HG02970 (cell line): ENCODE data around the gene KLHL34.

ENCODE experiments used
- ATAC-seq: cut with Tn5 transposase; IDR thresholded peaks from one replicate; pipeline ENCODE4 v1.9.1; 2021; ENCODE audit warnings: mild to moderate bottlenecking, moderate library complexity, moderate number of reproducible peaks; ENCODE audit not compliant: unreplicated experiment, low FRiP score

Gene KLHL34

GRCh38 chrX:21658152-21658737, at the start of gene KLHL34:
Gene KLHL34 (minus strand): TSS chrX:21658330. CDS start chrX:21657788, 542 bp downstream.
- ATAC-seq: no peak

- no peak for ATAC-seq
Observed at GRCh38 chrX:21705225-21705624, 47.1 kb upstream of the KLHL34 start.

- ATAC-seq: no peak
Observed at GRCh38 chrX:21702725-21703124, 44.6 kb upstream of the KLHL34 start.

- no peak for ATAC-seq
Observed at GRCh38 chrX:21700967-21701366, 42.8 kb upstream of the KLHL34 start.

- ATAC-seq: no peak
Observed at GRCh38 chrX:21700275-21700674, 42.1 kb upstream of the KLHL34 start.

- no peak for ATAC-seq
Observed at GRCh38 chrX:21699136-21699535, 41.0 kb upstream of the KLHL34 start.

- ATAC-seq: no peak
Observed at GRCh38 chrX:21698272-21698671, 40.1 kb upstream of the KLHL34 start.

- no peak for ATAC-seq
Observed at GRCh38 chrX:21691512-21692018, 33.4 kb upstream of the KLHL34 start.

- ATAC-seq: no peak
Observed at GRCh38 chrX:21683941-21684340, 25.8 kb upstream of the KLHL34 start.

- no peak for ATAC-seq
Observed at GRCh38 chrX:21678048-21678612, 20.0 kb upstream of the KLHL34 start.

GRCh38 chrX:21675931-21676330, 17.8 kb upstream of the KLHL34 start:
- no peak for ATAC-seq

- ATAC-seq: no peak
Observed at GRCh38 chrX:21674430-21675186, 16.5 kb upstream of the KLHL34 start.

- no peak for ATAC-seq
Observed at GRCh38 chrX:21666679-21667078, 8.5 kb upstream of the KLHL34 start.

- no peak for ATAC-seq
Observed at GRCh38 chrX:21666252-21666651, 8.1 kb upstream of the KLHL34 start.

GRCh38 chrX:21662761-21663160, 4.6 kb upstream of the KLHL34 start:
- no peak for ATAC-seq

GRCh38 chrX:21661316-21661715, 3.2 kb upstream of the KLHL34 start:
- no peak for ATAC-seq

- ATAC-seq: no peak
Observed at GRCh38 chrX:21660156-21660555, 2.0 kb upstream of the KLHL34 start.

GRCh38 chrX:21659320-21659719, 1.2 kb upstream of the KLHL34 start:
- ATAC-seq: no peak

GRCh38 chrX:21658746-21659145, 616 bp upstream of the KLHL34 start:
- no peak for ATAC-seq

- no peak for ATAC-seq
Observed at GRCh38 chrX:21657318-21658151, 595 bp downstream of the KLHL34 start.
